ENCODE results near the gene AFP.
"Not testable (repeated sequence)": the region's sequence is repeated elsewhere in the genome, so short reads cannot be mapped to it uniquely, and the experiment has no call there.

The AFP gene

GRCh38 chr4:73435984-73436383, at the start of gene AFP:
Gene AFP (plus strand): TSS chr4:73436221. CDS start chr4:73436263, 42 bp downstream.
- ChIA-PET POLR2A (ENCODE audit: low non-redundant PET) (no interaction called here), CTCF (interaction anchor here (0.7 kb wide), 1 partner anchor 720 kb away, joined by 4 read pairs; no protein-coding TSS in a partner anchor)
- H3K27ac ChIP-seq, result no peak within 1 kb of the TSS
- no peak for TF ChIP-seq CTCF (conservative IDR thresholded peaks at IDR 0.05; ENCODE audit: low read depth)
- DNase-seq (ENCODE audit: low spot score), result no peak

GRCh38 chr4:73387552-73387951, 48.5 kb upstream of the AFP start:
- no peak for TF ChIP-seq CTCF (conservative IDR thresholded peaks at IDR 0.05; ENCODE audit: low read depth)
- ChIA-PET POLR2A (ENCODE audit: low non-redundant PET) (no interaction called here), CTCF (interaction anchor here (0.6 kb wide), 1 partner anchor 54 kb away, joined by 4 read pairs; no protein-coding TSS in a partner anchor)
- DNase-seq (ENCODE audit: low spot score), result no peak
- H3K27ac ChIP-seq, result no peak overlapping the region

GRCh38 chr4:73388887-73389286, 47.1 kb upstream of the AFP start:
- H3K27ac ChIP-seq, result no peak overlapping the region
- DNase-seq (ENCODE audit: low spot score), result no peak
- TF ChIP-seq CTCF (conservative IDR thresholded peaks at IDR 0.05; ENCODE audit: low read depth), result no peak
- ChIA-PET CTCF (no interaction called here), POLR2A (ENCODE audit: low non-redundant PET) (no interaction called here)

GRCh38 chr4:73389663-73390062, 46.4 kb upstream of the AFP start:
- DNase-seq (ENCODE audit: low spot score); CTCF ChIA-PET; H3K27ac ChIP-seq; POLR2A ChIA-PET (ENCODE audit: low non-redundant PET): not testable (repeated sequence)

GRCh38 chr4:73391774-73392173, 44.2 kb upstream of the AFP start:
- no peak overlapping the region for H3K27ac ChIP-seq
- ChIA-PET CTCF (no interaction called here), POLR2A (ENCODE audit: low non-redundant PET) (no interaction called here)
- no peak for DNase-seq (ENCODE audit: low spot score)
- TF ChIP-seq CTCF (conservative IDR thresholded peaks at IDR 0.05; ENCODE audit: low read depth), result no peak

- no peak overlapping the region for H3K27ac ChIP-seq
- ChIA-PET POLR2A (ENCODE audit: low non-redundant PET) (no interaction called here), CTCF (interaction anchor here (0.5 kb wide), 1 partner anchor 136 kb away, joined by 3 read pairs; no protein-coding TSS in a partner anchor)
- DNase-seq (ENCODE audit: low spot score), result no peak
- no peak for TF ChIP-seq CTCF (conservative IDR thresholded peaks at IDR 0.05; ENCODE audit: low read depth)
Observed at GRCh38 chr4:73392936-73393335, 43.1 kb upstream of the AFP start.

- ChIA-PET CTCF (no interaction called here), POLR2A (ENCODE audit: low non-redundant PET) (no interaction called here)
- H3K27ac ChIP-seq, result no peak overlapping the region
- no peak for DNase-seq (ENCODE audit: low spot score)
- TF ChIP-seq CTCF (conservative IDR thresholded peaks at IDR 0.05; ENCODE audit: low read depth), result no peak
Observed at GRCh38 chr4:73396304-73396703, 39.7 kb upstream of the AFP start.

All from RWPE1 (cell line).